Measurements from ENCODE around the gene BTBD8. TPM values are rescaled to one million over a fixed set of nuclear protein-coding genes. Genes with fewer than 3 reads are reported as not detected.
"Not testable (repeated sequence)": the region's sequence is repeated elsewhere in the genome, so short reads cannot be mapped to it uniquely, and the experiment has no call there.

The BTBD8 gene
- total RNA-seq, result 1.3 and 2.3 TPM in 2 replicates

DNA sequence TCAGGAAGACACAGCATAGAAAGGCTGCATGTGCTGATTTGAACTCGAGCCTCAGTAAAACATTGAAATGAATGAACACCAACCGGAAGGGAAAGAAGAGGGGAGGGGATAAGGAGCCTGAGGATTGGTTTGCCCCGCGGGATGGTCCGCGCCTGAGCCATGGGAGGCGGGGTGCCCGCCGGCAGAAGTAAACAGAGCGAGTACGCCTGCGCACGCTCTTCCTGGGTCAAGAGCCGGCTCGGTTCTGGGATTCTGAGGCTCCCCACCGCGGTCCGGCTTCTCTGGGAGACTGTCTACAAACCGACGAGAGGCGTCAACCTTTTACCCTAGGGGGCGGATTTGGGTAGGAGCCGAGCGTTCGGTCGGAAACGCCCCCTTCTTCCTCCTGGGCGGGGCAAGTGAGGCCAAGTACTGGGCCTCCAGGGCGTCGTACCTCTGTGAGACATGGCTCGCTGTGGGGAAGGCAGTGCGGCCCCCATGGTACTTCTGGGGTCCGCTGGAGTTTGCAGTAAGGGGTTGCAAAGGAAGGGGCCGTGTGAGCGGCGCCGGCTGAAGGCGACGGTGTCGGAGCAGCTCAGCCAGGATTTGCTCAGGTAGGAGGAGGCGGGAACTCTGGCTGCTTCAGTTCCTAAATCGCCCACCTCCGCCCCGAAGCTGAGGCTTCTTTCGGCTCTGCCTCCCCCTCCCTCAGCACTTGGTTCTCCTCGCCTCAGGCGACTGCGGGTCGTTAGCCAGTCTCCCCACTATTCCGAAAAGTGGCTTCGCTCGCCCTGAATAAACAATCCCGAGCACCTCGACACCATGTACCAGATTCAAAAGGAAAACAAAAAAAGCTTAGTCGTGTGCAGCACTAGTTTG lies at the start of gene BTBD8:
BTBD8 (plus strand) TSS at position 218 of the 858 bp plus-strand sequence; CDS start at position 445, 227 bp downstream.
- peak; percentile 9 to 43 for DNase-seq (ENCODE audit: low read depth in 2 of 2)

DNA sequence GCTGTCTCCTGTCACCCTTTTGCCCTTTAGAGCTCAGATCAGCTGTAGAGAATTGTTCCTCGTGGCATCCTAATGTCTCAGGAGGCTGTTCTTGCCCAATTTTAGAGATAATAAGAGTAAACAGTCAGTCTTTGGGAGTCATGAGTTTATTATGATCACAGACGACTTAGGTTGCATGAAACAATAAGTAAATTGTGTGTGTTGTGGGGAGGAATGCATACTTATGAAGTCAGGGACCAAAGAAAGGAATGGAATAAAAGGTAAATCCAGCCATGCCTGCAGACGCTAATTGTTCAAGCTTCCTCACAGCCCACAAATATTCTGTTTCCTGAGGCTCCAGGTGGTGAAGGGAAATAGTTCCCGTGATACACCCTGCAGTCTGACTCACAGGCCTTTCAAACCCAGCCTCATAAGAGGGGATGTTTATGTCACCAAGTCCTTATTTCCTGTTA lies 49.5 kb upstream of the BTBD8 start:
- DNase-seq (ENCODE audit: low read depth in 2 of 2), result peak; percentile 16 to 77

- no peak for DNase-seq (ENCODE audit: low read depth in 2 of 2)
These were observed 48.6 kb upstream of the BTBD8 start for GRCh38 chr1:92031281-92032110.

DNA sequence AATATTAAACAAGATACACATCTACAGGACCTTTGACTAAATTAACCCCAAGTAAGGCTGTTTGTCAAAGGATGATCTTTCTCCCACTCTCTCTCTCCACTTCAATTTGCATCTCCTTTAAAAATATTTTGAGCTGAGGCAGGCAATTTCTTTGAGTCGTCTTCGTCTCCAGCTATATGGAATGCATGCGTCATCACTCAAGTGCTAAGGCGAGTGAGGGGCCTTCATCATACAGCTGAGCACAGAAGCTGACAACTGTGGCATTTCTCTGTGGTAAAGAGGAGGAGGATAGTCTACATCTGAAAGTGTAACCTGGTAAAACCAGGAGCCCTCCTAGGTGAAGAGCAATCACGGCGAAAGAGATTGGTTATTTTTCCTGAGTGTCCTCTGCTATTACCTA lies 42.7 kb upstream of the BTBD8 start:
- DNase-seq (ENCODE audit: low read depth in 2 of 2), result no peak

DNA sequence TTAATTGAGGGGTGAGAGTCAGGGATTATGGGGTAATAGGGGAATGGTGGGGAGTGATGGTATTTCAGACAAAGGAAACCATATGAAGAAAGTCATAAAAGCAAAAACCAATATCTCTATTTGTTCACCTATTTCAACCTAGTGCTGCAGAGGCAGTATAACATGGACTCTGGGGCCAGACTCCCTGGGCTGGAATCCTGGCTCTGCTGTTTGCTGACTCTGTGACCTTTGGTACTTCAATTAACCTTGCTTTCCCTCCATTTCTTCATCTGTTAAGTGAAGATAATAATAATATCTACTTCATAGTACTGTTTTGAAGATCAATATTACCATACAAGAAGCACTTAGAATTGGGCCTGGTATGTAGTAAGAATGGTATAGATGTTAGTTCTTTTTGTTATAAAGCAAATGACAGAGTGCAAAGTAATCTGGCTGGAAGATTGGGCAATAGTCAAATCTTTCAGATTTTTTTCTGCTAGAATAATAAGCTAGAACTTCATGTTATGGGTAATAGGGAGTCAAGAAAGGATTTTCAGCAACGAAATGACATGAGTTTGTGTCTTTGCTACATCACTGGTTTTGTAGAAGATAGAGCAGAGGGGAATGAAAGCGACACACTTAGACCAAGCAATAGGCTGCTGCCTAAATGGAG lies 41.3 kb upstream of the BTBD8 start:
- DNase-seq (ENCODE audit: low read depth in 2 of 2), result no peak

DNA sequence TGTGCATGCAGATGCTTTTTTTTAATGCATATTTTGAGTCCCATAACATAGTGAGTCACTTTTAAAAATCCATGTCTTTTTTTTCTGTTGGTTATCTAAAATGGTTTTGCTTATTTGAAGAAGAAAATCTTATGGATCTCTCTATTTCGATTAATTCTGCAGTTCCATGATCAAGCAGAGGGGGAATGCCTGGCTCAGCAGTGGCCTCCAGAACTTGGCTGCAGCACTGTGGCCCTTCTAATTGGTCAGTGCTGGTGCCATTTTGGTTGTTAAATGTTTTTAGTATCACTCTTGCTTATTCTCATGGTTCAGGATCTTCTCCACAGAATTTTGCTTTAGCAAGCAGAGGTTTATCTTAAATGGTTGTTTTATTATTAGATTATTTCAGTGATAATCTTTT lies 39.2 kb upstream of the BTBD8 start:
- DNase-seq (ENCODE audit: low read depth in 2 of 2), result no peak

- no peak for DNase-seq (ENCODE audit: low read depth in 2 of 2)
These were observed 36.5 kb upstream of the BTBD8 start for GRCh38 chr1:92043621-92044020.

DNA sequence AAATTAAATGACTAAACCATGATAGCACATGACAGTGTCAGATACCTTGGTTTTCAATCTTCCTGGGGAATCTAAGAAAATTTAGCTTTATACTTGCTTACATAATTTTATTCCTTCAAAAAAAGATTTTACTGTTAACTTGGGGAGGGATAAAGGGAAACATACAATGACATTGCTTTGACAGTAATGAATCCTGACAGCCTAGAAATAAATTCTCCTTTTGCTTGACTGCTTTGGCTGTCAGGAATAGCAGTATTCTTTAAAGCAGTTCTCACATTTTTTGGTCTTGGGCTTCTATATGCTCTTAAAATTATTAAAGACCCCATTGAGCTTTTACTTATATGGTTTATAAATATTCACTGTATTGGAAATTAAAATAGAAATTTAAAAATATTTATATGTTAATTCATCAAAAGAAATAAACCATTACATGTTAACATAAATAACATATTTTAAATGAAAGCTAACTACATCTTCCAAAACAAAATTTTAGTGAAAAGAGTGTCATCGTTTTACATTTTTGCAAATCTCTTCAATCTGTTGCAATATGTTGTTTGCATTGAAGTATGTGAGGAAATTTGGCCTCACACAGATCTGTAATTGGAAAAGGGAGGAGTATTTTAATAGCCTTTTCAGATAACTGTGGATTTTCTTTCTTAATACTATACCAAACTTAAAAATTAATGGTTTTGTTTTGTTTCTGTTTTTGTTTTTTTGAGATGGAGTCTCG lies 34.2 kb upstream of the BTBD8 start:
- no peak for DNase-seq (ENCODE audit: low read depth in 2 of 2)

- no peak for DNase-seq (ENCODE audit: low read depth in 2 of 2)
These were observed 28.2 kb upstream of the BTBD8 start for GRCh38 chr1:92051948-92052347.

GRCh38 chr1:92065042-92065441 lies 15.1 kb upstream of the BTBD8 start:
- peak in 1 of 2 donors; percentile 6 for DNase-seq (ENCODE audit: low read depth in 2 of 2)

DNA sequence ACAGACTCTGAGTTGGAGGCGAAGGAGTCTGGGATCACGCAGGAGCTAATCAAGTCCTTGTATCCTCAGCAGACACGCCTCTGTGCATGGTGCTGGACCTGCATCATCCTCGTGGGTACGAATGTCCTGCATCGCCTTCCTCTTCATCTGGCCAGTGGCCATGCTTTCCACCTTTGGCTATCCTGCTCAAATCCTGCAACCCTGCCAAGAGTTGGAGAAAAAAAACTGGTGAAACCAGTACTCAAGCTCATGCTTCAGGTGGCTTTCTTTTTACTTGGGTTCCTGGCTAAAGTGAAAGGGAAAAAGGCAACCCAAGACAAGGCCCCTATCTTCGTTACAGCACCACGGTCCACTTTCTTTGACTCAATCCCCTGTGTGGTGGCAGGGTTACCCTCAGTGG lies 13.8 kb upstream of the BTBD8 start:
- DNase-seq (ENCODE audit: low read depth in 2 of 2), result no peak

- no peak for DNase-seq (ENCODE audit: low read depth in 2 of 2)
These were observed 9.3 kb upstream of the BTBD8 start for GRCh38 chr1:92070892-92071291.

- not testable (repeated sequence) for DNase-seq (ENCODE audit: low read depth in 2 of 2)
These were observed 5.7 kb upstream of the BTBD8 start for GRCh38 chr1:92074446-92074845.

DNA sequence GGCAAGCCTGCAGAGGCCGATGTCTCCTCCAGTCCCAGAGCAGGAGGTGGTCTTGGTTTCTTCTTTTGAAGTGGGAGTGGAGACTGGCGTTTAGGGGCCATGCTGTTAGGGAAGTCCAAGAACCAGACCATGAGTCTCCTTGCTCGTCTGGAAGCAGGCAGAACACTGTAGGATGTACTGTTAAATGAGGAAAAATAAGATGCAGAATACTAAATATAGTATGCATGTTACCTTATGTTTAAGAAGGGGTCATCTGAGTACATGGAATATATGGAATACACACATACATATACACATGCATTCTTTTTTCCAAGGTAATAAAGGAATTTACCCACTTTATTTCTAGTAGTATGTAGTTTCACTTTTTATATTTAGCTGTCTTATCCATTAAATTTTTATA lies 4.8 kb upstream of the BTBD8 start, which contains the start of gene SETSIP:
SETSIP (minus strand) TSS at position 101 of the 400 bp plus-strand sequence; CDS start at position 101, 0 bp downstream.
- no peak for DNase-seq (ENCODE audit: low read depth in 2 of 2)

DNA sequence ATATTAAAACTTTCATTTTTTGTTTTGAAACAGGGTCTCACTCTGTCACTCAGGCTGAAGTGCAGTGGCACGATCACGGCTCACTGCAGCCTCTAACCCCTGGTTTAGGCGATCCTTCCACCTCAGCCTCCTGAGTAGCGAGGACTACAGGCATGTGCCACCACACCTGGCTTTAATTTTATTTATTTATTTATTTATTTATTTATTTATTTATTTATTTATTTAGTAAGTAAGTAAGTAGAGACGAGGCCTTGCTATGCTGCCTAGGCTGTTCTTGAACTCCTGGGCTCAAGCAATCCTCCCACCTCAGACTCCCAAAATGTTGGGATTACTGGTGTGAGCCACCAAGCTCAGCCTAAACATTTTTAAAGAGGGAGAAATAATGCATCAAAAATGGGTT lies 3.8 kb upstream of the BTBD8 start:
- no peak for DNase-seq (ENCODE audit: low read depth in 2 of 2)

DNA sequence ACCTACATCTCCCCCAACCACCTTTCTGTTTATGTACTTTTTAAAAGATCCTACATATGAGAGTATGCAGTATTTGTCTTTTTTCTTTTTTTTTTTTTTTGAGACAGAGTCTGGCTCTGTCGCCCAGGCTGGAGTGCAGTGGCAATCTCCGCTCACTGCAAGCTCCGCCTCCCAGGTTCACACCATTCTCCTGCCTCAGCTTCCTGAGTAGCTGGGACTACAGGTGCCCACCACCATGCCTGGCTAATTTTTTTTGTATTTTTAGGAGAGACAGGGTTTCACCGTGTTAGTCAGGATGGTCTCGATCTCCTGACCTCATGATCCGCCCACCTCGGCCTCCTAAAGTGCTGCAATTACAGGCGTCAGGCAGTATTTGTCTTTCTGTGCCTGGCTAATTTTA lies 2.1 kb upstream of the BTBD8 start:
- not testable (repeated sequence) for DNase-seq (ENCODE audit: low read depth in 2 of 2)

DNA sequence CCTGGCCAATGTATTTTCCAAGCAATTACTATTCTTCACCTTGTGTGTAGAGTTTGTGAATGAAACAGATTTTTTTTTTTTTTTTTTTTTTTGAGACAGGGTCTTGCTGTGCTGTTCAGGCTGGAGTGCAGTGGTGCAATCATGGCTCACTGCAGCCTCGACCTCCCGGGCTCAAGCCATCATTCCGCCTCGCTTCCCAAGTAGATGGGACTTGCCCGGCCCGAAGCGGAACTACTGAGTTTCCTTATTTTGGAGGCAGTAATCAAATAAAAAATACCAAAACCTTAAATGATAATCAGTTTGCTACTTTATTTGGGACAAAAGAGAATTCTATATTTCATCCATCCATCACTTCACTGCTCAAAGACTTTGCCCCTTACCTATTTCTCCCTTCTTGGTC lies 704 bp upstream of the BTBD8 start:
- no peak for DNase-seq (ENCODE audit: low read depth in 2 of 2)

DNA sequence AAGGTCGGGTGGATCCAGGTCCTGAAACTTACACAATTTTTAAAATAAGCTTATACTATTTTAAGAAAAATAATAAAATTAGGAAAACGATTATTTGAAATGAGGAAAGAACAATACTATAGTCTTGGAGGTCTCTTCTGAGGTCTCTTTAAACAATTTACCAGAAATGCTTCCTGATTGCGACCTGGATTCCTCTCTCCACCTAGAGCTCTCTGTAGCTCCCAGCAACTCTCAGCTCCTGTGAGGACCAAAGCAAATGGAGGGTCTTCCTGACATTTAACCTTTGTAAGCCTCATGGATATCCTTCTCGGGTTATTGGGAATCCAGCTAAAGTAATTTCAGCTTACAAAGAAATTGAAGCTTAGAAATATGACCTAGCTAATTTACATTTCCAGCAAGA lies 886 bp downstream of the BTBD8 start:
- DNase-seq (ENCODE audit: low read depth in 2 of 2), result no peak

DNA sequence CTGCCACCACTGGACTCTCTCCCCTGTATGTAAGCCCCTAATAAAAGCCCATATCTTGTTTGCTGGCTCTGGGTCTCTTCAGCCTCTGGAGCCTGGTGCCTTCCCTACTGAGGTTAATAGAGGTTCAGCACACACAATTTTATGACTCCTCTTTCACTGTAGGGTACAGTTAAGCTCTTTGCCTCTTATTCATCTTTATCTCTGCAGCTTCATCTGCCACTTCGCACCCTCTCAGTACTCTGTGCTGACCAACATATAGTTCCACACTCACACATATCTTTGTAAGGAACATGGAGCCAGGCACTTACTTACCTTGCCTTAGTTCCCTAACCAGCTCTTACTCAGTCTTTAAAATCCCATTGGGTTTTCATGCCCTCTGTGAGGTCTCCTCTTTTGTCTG lies 4.5 kb downstream of the BTBD8 start:
- no peak for DNase-seq (ENCODE audit: low read depth in 2 of 2)

- no peak for DNase-seq (ENCODE audit: low read depth in 2 of 2)
These were observed 5.6 kb downstream of the BTBD8 start for GRCh38 chr1:92085727-92086126.

DNA sequence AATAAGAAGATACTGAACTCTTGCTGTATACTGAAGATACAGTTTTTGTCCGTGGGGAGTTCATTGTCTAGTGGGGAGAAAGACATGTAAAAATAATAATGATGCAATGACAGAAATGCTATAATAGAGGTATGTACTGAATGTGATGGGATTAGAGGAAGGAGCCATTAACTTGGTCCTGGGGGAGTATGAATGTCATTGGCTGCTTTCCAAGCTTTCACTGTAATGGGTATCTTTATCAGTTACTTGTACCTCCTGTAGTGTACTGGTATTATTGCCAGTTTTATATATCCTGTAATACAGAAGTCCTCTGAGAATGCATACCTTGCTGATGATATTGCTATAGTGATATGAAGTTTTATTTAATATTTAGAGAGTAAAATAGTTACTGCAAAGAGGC lies 7.4 kb downstream of the BTBD8 start:
- no peak for DNase-seq (ENCODE audit: low read depth in 2 of 2)

All from dermis microvascular lymphatic vessel endothelial cell (primary cell).